Measurements from ENCODE around the gene STX4.

GRCh38 chr16:31061126-31061812, 27.9 kb downstream of the STX4 start:
- TF ChIP-seq POLR2A (IDR thresholded peaks at IDR 0.05; ENCODE audit: low read depth, low read length), result no peak
- no peak for TF ChIP-seq POLR2AphosphoS5 (IDR thresholded peaks at IDR 0.05; ENCODE audit: low read depth, low read length)
- no peak for TF ChIP-seq SPI1 (IDR thresholded peaks at IDR 0.05; ENCODE audit: low read depth, low read length)
- TF ChIP-seq TAF1 (IDR thresholded peaks at IDR 0.05; ENCODE audit: low read depth, low read length), result no peak
- TF ChIP-seq POU2F2 (IDR thresholded peaks at IDR 0.05; ENCODE audit: low read depth, low read length), result no peak
